K562 (cell line): ENCODE measurements around the gene ARFRP1. TPM values are rescaled to one million over a fixed set of nuclear protein-coding genes. Genes with fewer than 3 reads are reported as not detected.

Experiments
- ATAC-seq: fragments of 200-7000 bp; cut with Tn5 transposase; 3 replicates; pipeline ENCODE4 v1.9.1; 2020; ENCODE audit warnings: moderate library complexity
- BruUV-seq: library from RNA; stranded (reverse); fragments of 400-500 nt; replicated peaks from 2 replicates; lab custom pipeline; 2021; lab: Mats Ljungman, UMichigan
- CTCF ChIA-PET: fragments of 300-600 bp; formaldehyde crosslinking; extraction: SDS; loops from one replicate; lab custom pipeline; 2021; ENCODE audit warnings: low intra/inter-chr PET ratio; lab: Yijun Ruan, JAX
- POLR2A ChIA-PET: fragments of 300-600, 350-650 bp; sonication (Branson Sonifier 250); formaldehyde crosslinking; extraction: SDS; loops from one replicate; lab custom pipeline; 2021; ENCODE audit warnings: antibody characterized with exemption, inconsistent platforms; lab: Yijun Ruan, JAX
- DNase-seq, 4 experiments: peaks; one replicate each; pipeline versions ENCODE4 v3.0.0 to v3.0.0-alpha.2; 2011 to 2018; ENCODE audit warnings: low spot score in 3 of 4, mixed read lengths in 3 of 4; ENCODE audit errors: extremely low read depth in 1 of 4
- FAIRE-seq: peaks from 2 replicates; lab custom pipeline; 2011; peaks lifted over from hg19 to GRCh38; lab: Jason Lieb, UNC
- H2AFZ ChIP-seq: 2 replicates; pipeline ENCODE4 v1.6.0; 2011; ENCODE audit warnings: low read depth, low read length, control low read depth, inconsistent platforms
- H3K27ac ChIP-seq: fragments of 200-600 bp; 3 replicates; pipeline ENCODE4 v1.8.0; 2011; ENCODE audit warnings: low read depth, mild to moderate bottlenecking, control low read depth, inconsistent platforms, low read length, moderate library complexity, mixed read lengths; ENCODE audit errors: extremely low read depth
- H3K27me3 ChIP-seq, 2 experiments: fragments of 300-600 bp in 1 of 2; 2 replicates in 1 of 2; 3 replicates in 1 of 2; pipeline versions ENCODE4 v1.6.0 to v1.8.0; 2011; ENCODE audit warnings: inconsistent platforms in 2 of 2, low read length in 2 of 2, mild to moderate bottlenecking in 1 of 2, mixed read lengths in 1 of 2, moderate library complexity in 1 of 2; ENCODE audit not compliant: control insufficient read depth in 2 of 2, insufficient read depth in 2 of 2
- H3K36me3 ChIP-seq: fragments of 300-600 bp; 3 replicates; pipeline ENCODE4 v1.8.0; 2011; ENCODE audit warnings: mild to moderate bottlenecking, low read length, inconsistent platforms; ENCODE audit not compliant: control insufficient read depth, insufficient read depth
- H3K4me1 ChIP-seq, 2 experiments: fragments of 200-600 bp in 1 of 2; replicated peaks in 1 of 2; 2 replicates in 1 of 2; 3 replicates in 1 of 2; pipeline versions ENCODE4 v1.5.1 to v1.8.0; 2011; ENCODE audit warnings: inconsistent platforms in 2 of 2, low read length in 2 of 2, mild to moderate bottlenecking in 1 of 2, mixed read lengths in 1 of 2, moderate library complexity in 1 of 2; ENCODE audit not compliant: control insufficient read depth in 2 of 2, insufficient read depth in 2 of 2
- H3K4me2 ChIP-seq: 2 replicates; pipeline ENCODE4 v1.6.1; 2011; ENCODE audit warnings: low read length, control low read depth, inconsistent platforms, mixed read lengths; ENCODE audit not compliant: insufficient read depth
- H3K4me3 ChIP-seq: fragments of 200-600 bp; sonication (generic), shearing (Covaris generic); 2 replicates; pipeline ENCODE4 v1.5.1; 2016; ENCODE audit warnings: control low read depth, inconsistent platforms
- H3K79me2 ChIP-seq: fragments of 200-600 bp; 3 replicates; pipeline ENCODE4 v1.8.0; 2011; ENCODE audit warnings: low read length, inconsistent platforms; ENCODE audit not compliant: control insufficient read depth, insufficient read depth
- H3K9ac ChIP-seq, 2 experiments: 2 replicates each; pipeline versions ENCODE4 v1.6.0 to v1.6.1; 2011; ENCODE audit warnings: low read depth in 2 of 2, low read length in 2 of 2, control low read depth in 1 of 2, inconsistent platforms in 1 of 2, mild to moderate bottlenecking in 1 of 2, mixed read lengths in 1 of 2; ENCODE audit not compliant: insufficient read depth in 1 of 2
- H3K9me1 ChIP-seq: one replicate; pipeline ENCODE4 v1.6.0; 2011; ENCODE audit warnings: inconsistent platforms, mild to moderate bottlenecking, low read length, moderate library complexity; ENCODE audit not compliant: control insufficient read depth, insufficient read depth
- H3K9me3 ChIP-seq: replicated peaks from 2 replicates; pipeline ENCODE4 v1.5.1; 2011; ENCODE audit warnings: low read depth, low read length, inconsistent platforms; ENCODE audit not compliant: control insufficient read depth, insufficient read depth
- H4K20me1 ChIP-seq: replicated peaks from 2 replicates; pipeline ENCODE4 v1.6.1; 2011; ENCODE audit warnings: low read length, inconsistent platforms, mixed read lengths; ENCODE audit not compliant: control insufficient read depth, insufficient read depth
- GTF3C2 ChIP-seq: IDR thresholded peaks from 3 replicates; pipeline ENCODE4 v1.6.1; 2011; ENCODE audit warnings: borderline replicate concordance, mild to moderate bottlenecking, moderate library complexity; ENCODE audit not compliant: insufficient read length; ENCODE audit errors: extremely low read depth
- NFIC ChIP-seq: fragments of 450-650 bp; IDR thresholded peaks from 2 replicates; pipeline ENCODE4 v1.6.1; 2017; ENCODE audit warnings: mild to moderate bottlenecking, inconsistent platforms
- NFXL1 ChIP-seq: fragments of 450-650 bp; formaldehyde crosslinking; IDR thresholded peaks from 2 replicates; pipeline ENCODE4 v1.4.0; 2021; ENCODE audit warnings: mild to moderate bottlenecking
- ZBED1 ChIP-seq: IDR thresholded peaks from 2 replicates; pipeline ENCODE4 v1.6.1; 2014
- WGBS: fragments of 100-300 bp; shearing (Covaris generic); methylation state at CpG from one replicate; pipeline ENCODE4 v1.1.6; 2016; ENCODE audit warnings: low coverage, mixed read lengths; ENCODE audit not compliant: insufficient coverage; ENCODE audit errors: missing lambda C conversion rate; 5-methylcytosine and 5-hydroxymethylcytosine counted together
- in situ Hi-C: fragments of 300-500 bp; cut with MboI; formaldehyde crosslinking; loops from 4 replicates; pipeline ENCODE4 v1.15.0; 2018; ENCODE audit warnings: inconsistent platforms, mixed read lengths
- intact Hi-C: fragments of 100-400 bp; cut with micrococcal nuclease; formaldehyde crosslinking; loops from 2 replicates; pipeline ENCODE4 v1.14.2; 2022
- polyA plus RNA-seq, 8 experiments: library from polyadenylated mRNA; depleted of rRNA in 4 of 8; stranded (reverse) in 5 of 8; unstranded in 3 of 8; fragments of >200 nt; fragmentation: Nextera tagmentation in 2 of 8; fragmentation: Illumina TruSeq in 1 of 8; extraction: Ambion mirVana in 2 of 8; extraction: Trizol in 1 of 8; gene quantifications; 2 replicates each; pipeline versions ENCODE4 v1.2.1 to v1.2.3, GENCODE V29; 2011 to 2014; ENCODE audit warnings: inconsistent platforms in 1 of 8, missing spikeins in 1 of 8
- total RNA-seq, 7 experiments: library from RNA; depleted of rRNA in 6 of 7; stranded (reverse); fragments of >200 nt in 6 of 7; fragmentation: Illumina TruSeq in 2 of 7; extraction: Trizol in 2 of 7; gene quantifications; 2 replicates each; pipeline versions ENCODE4 v1.2.1 to v1.2.3, GENCODE V29; 2011 to 2021; ENCODE audit warnings: low replicate concordance in 1 of 7

Gene ARFRP1
- total and polyA plus RNA-seq, 9 of the 15 experiments (the other 6 are each of a cell fraction or from before 2014, with no cell fraction given) = 2.2 to 78.9 (median 37.3) TPM

GRCh38 chr20:63748934-63749270 lies 41.1 kb upstream of the ARFRP1 start (continued):
- TF ChIP-seq GTF3C2 (no peak), ZBED1 (no peak)
- TF ChIP-seq, all 486 proteins: peak for 0

- TF ChIP-seq NFXL1 (CRISPR knock-in tag) (no peak), NFIC (peak; percentile 56)
- no peaks in the 10 kb centered on the region for H3K9me1 ChIP-seq
- no peaks in the 10 kb centered on the region for H3K9me3 ChIP-seq
- H3K4me3 ChIP-seq = no peak overlapping the region
- POLR2A ChIA-PET = no interaction called here
- DNase-seq (no peak), FAIRE-seq (no peak), ATAC-seq (no peak)
- H3K79me2 ChIP-seq = no peaks in the 10 kb centered on the region
- H3K27me3 ChIP-seq = no peaks in the 10 kb centered on the region
- BruUV-seq = no TSS peak
- intact Hi-C loops = no loop called here
- peak overlapping the region in 1 of 2 experiments; percentile 77; a peak in 1 of 4 replicates for H3K9ac ChIP-seq
- no peak overlapping the region for H3K27ac ChIP-seq
- CTCF ChIA-PET = no interaction called here
- no peak overlapping the region for H3K4me2 ChIP-seq
- H3K4me1 ChIP-seq = peaks cover 9 to 70% of the 10 kb centered on the region in 2 experiments
- no peaks in the 10 kb centered on the region for H4K20me1 ChIP-seq
- in situ Hi-C loops = no loop called here
- WGBS = 78% methylated on average over 15 of the region's 20 CpGs
- no peak overlapping the region for H2AFZ ChIP-seq
- H3K36me3 ChIP-seq = peaks cover 8% of the 10 kb centered on the region; the same call in 1 of the 3 replicates
These were observed 40.5 kb upstream of the ARFRP1 start for GRCh38 chr20:63748070-63748933.
